IPS DF 19.7 (cell line): Measurements from ENCODE around the gene SGCG.

Experiments
- DNase-seq: peaks from one replicate; pipeline ENCODE4 v3.0.0-alpha.2; 2013; ENCODE audit warnings: low read depth, low spot score

Gene SGCG

GRCh38 chr13:23325191-23325590 is 144.4 kb downstream of the SGCG start:
- no peak for DNase-seq

GRCh38 chr13:23330356-23330755 is 149.6 kb downstream of the SGCG start:
- no peak for DNase-seq

- DNase-seq, result no peak
Measured at GRCh38 chr13:23339225-23339624, 158.4 kb downstream of the SGCG start.

GRCh38 chr13:23344931-23345595 is 164.3 kb downstream of the SGCG start:
- DNase-seq, result no peak

- DNase-seq, result no peak
Measured at GRCh38 chr13:23347601-23348000, 166.8 kb downstream of the SGCG start.

GRCh38 chr13:23348262-23349127 is 167.7 kb downstream of the SGCG start:
- DNase-seq, result no peak

- DNase-seq, result no peak
Measured at GRCh38 chr13:23349161-23349897, 168.6 kb downstream of the SGCG start.

GRCh38 chr13:23350009-23350408 is 169.2 kb downstream of the SGCG start:
- DNase-seq, result no peak

GRCh38 chr13:23352161-23352560 is 171.4 kb downstream of the SGCG start:
- no peak for DNase-seq

GRCh38 chr13:23354520-23354919 is 173.7 kb downstream of the SGCG start:
- no peak for DNase-seq

GRCh38 chr13:23356368-23356767 is 175.6 kb downstream of the SGCG start:
- DNase-seq, result no peak

GRCh38 chr13:23357349-23357748 is 176.6 kb downstream of the SGCG start:
- no peak for DNase-seq

GRCh38 chr13:23359882-23360281 is 179.1 kb downstream of the SGCG start:
- DNase-seq, result no peak

- DNase-seq, result no peak
Measured at GRCh38 chr13:23365652-23366051, 184.9 kb downstream of the SGCG start.

- DNase-seq, result no peak
Measured at GRCh38 chr13:23367907-23368306, 187.1 kb downstream of the SGCG start.

GRCh38 chr13:23372264-23372906 is 191.6 kb downstream of the SGCG start:
- DNase-seq, result no peak
